Measurements from ENCODE around the gene HTT.
"Not testable (repeated sequence)": the region's sequence is repeated elsewhere in the genome, so short reads cannot be mapped to it uniquely, and the experiment has no call there.

HTT gene

DNA sequence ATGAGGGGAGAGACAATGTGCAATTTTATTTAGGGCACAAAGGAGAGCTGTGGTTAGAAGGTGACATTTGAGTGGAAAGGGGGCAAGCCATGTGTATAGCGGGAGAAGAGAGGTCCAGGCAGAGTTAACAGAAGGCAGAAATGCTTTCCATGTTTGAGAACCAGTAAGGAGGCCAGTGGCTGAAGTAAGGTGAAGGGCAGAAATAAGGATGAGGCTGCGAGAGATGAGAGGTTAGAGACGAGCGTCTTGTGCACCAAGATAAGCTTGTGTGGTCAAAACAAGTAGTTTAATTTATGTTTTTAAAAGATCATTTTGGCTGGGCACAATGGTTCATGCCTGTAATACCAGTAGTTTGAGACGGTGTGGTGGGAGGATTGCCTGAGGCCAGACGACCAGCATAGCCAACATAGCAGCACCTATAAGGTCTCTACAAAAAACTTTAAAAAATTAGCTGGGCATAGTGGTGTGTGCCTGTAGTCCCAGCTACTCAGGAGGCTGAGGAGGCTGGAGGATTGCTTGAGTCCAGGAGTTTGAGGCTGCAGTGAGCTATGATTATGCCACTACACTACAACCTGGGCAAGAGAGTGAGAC lies 8.5 kb downstream of the HTT start:
- DNase-seq (ENCODE audit: low read depth) = no peak

DNA sequence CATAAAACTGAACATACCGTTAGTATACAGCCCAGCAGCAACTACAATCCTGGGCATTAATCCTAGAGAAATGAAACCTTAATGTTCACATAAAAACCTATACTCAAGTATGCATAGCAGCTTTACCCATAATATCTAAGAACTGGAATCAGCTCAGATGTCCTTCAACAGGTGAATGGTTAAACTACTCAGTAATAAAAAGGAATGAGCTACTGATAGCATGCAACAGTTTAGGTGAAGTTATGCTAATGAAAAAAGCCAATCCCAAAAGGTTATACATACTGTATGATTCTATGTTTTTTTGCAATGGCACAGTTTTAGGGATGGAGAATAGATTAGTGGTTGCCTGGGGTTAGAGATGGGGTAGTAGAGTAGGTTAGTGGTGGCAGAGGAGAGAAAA lies 9.3 kb downstream of the HTT start:
- DNase-seq (ENCODE audit: low read depth) = no peak

DNA sequence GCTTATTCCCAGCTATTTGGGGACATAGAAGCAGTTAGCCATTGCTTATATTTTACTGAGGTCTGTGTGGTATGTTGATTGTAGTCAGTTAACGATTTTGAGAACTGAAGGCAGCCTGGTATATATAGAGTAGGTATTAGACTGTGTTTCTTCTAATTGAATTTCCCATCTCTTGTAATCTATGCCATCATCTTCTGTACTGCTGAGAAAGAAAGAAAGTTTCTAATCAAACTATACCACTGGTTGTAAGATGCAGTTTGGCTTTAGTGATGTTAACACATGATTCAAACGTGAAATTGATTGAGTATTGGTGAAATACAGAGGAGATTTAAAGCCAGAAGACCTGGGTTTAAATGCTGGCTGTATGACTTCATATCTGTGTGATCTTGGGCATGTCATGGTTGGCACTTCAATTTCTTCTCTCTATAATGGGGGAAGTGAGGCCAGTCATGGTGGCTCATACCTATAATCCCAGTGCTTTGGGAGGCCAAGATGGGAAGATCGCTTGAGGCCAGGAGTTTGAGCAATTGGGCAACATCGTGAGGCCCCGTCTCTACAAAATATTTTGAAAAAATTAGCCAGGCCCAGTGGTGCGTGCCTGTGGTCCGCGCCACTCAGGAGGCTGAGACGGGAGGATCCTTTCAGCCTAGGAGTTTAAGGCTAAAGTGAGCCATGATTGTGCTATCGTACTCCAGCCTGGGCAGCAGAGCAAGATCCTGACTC lies 11.6 kb downstream of the HTT start:
- no peak for DNase-seq (ENCODE audit: low read depth)

DNA sequence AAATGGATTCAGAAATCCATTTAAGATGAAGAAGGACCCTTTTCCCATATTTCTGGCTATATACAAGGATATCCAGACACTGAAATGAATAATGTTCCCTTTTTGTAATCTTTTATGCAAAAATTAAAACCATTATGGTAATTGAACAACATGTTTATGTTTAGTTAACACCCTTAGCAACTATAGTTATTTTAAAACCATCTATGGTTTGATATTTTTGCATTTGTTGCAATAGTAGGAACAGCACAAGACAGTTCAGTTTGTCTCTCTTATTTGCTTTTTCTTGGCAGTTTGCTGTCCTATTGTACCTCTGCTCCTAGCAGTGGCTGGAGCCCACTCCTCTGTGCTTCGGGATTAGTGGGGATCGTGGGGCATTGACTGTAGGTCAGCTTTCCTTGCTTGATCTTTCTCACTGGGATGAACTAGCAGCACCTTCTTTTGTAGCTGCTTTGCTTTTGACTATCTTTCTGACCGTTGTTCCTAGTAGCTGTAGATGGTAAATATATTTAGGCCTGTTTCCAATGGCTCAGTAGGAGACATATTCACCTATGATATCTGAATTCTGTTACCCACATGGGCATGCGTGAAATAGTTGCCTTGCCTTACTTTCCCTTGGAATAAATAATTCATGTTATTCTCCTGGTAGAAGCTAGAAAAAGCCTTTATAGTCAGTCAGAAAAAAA lies 12.8 kb downstream of the HTT start:
- no peak for DNase-seq (ENCODE audit: low read depth)

DNA sequence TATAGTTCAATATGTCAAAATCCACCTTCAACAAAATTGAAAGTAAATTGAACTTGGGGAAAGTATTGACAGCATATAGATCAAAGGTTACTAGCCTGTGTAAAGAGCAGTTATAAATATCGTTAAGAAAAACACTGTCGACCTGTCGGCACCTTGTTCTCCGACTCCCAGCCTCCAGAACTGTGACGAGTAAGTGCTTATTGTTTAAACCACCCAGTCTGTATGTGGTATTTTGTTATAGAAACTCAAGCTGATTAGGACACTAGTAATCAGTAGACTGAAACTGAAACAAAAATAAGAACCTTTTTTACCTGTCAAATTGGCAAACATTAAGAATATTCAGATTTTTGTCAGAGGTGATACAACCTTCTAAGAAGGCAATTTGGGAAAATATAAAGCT lies 17.0 kb downstream of the HTT start:
- no peak for DNase-seq (ENCODE audit: low read depth)

DNA sequence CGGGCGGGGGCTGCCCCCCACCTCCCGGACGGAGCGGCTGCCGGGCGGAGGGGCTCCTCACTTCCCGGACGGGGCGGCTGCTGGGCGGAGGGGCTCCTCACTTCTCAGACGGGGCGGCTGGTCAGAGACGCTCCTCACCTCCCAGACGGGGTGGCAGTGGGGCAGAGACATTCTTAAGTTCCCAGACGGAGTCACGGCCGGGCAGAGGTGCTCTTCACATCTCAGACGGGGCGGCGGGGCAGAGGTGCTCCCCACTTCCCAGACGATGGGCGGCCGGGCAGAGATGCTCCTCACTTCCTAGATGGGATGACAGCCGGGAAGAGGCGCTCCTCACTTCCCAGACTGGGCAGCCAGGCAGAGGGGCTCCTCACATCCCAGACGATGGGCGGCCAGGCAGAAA lies 20.2 kb downstream of the HTT start:
- not testable (repeated sequence) for DNase-seq (ENCODE audit: low read depth)

DNA sequence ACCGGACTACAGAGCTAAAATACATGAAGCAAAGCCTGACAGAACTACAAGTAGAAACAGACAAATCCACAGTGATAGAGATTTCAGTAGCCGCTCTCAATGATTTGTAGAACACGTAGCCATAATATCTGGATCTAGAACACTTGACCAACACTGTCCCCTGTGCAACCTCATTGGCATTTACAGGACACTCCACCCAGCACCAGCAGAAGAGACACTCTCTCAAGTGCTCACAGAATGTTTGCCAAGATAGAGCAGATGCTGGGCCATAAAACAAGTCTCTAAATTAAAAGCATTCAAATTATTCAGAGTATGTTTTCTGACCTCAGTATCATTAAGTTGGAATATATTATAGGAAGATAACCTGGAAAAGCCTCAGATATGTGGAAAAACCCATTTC lies 21.7 kb downstream of the HTT start:
- DNase-seq (ENCODE audit: low read depth) = no peak

DNA sequence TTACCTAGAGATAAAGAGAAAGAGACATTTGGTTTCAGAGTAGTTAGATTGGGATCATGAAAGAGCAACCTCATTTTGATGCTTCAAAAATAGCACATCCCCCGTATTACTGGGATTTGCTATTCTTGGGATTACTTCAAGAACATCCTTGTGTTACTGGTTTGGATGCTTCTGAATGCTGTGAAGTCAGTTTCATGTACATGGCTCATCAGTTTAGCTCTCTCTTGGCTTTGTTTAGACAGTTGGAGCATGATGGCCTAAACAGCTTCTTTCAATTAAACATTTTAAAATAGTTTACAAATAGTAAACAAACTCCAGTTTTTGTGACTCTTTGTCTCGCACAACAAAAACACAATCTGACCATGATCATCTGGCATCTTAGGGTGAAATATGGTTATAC lies 23.9 kb downstream of the HTT start:
- DNase-seq (ENCODE audit: low read depth) = no peak

DNA sequence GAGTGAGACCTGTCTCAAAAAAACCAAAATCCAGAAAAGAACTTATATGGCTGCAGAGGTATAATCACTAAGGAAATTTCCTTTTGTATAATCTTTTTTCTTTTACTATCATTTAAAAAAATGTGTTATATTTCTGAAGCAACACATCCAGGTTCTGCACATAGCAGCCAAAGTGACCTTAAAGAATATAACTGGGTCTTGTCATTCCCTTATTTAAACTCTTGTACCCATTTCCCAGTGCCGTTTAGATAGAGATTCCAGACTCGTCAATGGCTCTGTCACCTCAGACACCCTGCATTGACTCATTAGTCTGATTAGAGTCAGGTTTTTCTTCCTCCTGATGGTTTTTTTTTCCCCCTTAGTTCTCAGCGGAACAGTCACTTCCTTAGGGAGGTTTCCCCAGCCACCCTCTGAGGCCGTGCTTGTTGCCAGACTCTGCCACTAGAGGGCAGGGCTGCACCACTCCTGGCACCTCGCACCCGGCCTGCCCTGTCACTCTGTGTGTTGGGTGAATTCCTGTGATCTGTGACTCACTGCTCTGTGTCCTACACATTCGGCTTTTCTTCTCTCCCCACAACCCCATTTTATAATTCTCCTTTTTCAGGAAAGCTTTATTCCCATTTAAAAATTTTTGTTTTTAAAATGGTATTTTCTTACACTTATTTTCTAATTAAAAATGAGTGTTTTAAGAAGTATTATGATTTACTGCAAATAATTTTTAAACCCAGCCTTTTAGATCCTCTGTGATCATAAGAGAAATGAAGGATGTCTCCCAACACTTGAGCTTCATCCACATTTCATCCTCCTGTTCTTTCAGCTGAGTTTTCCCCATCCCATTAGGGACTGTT lies 32.1 kb downstream of the HTT start:
- peak; percentile 82 for DNase-seq (ENCODE audit: low read depth)

DNA sequence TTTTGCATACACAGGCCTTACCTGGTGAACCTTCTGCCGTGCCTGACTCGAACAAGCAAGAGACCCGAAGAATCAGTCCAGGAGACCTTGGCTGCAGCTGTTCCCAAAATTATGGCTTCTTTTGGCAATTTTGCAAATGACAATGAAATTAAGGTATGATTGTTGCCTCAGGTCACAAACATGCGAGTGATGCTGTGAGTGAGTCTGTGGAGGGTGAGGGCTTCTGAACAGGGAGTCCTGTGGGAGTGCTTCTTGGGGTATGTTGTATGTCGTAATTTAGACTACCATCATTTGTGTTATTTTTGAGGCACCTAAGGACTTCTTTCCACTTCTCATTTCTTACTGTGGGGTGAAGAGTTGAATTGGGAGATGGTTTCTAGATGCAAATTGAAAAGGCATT lies 32.8 kb downstream of the HTT start:
- no peak for DNase-seq (ENCODE audit: low read depth)

DNA sequence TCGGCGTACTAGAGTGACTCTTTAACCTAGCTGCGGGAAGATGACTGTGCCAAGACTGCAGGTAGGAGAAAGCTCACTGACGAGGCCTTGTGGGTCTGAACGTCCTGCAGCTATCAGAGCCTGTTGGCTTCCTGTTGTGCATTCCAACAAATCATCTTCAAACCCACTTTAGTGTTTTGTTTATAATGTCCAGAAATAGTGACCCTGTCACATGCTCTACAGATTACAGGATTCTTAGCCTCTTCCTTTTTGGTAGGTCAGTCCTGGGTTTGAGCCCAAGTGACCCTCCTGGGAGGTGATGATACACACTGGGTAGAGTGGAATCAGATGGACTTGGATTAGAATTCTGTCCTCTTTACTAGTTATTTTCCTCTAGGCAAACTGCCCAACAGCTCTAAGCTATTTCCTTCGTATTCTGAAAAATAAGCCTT lies 33.2 kb downstream of the HTT start:
- no peak for DNase-seq (ENCODE audit: low read depth)

DNA sequence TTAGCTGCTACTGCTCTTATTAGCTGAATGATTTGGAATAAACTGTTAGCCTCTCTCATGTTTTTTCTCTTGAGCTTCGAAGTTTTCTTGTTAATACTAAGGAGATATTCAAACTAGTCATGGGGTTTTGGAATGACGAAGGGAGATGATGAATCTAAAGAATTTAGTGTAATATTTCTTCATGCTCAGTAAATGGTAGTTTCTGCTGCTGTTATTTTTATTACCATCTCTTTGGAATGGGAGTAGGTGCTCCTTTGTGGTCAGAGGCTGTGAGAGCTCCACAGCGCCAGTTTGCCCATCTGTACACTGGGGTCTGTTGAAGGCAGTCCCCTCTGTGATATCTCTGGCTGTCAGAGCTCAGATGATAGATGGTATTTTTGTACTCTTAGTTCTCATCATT lies 33.7 kb downstream of the HTT start:
- DNase-seq (ENCODE audit: low read depth) = no peak

DNA sequence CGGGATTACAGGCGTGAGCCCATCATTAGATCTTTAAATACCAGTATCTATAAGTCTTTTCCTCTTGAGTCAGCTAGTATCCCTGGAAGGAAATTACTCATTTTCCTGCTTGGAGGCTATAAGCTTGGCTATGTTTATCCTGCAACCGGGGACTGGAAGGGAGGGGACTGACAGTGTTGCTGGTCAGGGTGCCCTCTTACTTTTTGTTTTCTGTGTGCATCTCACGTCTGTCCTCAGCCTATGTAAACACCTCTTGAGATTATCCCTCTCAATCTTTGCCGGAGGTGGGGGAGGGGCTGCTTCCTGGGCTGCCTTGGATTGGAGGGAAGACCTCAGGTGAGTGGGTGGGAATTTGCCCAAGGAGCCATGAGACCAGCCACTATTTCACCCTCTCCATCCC lies 37.0 kb downstream of the HTT start:
- no peak for DNase-seq (ENCODE audit: low read depth)

DNA sequence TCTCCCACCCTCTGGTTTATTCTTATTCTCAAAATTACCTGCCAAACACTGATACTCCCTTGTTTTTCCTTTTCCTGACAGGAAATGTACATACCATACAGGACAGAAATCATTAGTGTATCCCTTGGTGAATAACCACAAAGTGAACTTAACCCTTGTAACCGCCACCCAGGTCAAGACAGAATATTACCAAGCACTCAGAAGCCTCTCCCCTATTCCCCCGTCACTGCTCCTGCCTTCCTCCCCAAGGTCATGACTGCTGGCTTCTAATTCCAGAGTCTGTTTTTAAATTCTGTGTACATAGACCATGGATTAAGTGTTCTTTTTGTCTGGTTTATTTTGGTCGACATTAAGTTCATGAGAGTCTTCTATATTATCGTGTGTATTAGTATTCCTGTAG lies 37.7 kb downstream of the HTT start:
- DNase-seq (ENCODE audit: low read depth) = no peak

DNA sequence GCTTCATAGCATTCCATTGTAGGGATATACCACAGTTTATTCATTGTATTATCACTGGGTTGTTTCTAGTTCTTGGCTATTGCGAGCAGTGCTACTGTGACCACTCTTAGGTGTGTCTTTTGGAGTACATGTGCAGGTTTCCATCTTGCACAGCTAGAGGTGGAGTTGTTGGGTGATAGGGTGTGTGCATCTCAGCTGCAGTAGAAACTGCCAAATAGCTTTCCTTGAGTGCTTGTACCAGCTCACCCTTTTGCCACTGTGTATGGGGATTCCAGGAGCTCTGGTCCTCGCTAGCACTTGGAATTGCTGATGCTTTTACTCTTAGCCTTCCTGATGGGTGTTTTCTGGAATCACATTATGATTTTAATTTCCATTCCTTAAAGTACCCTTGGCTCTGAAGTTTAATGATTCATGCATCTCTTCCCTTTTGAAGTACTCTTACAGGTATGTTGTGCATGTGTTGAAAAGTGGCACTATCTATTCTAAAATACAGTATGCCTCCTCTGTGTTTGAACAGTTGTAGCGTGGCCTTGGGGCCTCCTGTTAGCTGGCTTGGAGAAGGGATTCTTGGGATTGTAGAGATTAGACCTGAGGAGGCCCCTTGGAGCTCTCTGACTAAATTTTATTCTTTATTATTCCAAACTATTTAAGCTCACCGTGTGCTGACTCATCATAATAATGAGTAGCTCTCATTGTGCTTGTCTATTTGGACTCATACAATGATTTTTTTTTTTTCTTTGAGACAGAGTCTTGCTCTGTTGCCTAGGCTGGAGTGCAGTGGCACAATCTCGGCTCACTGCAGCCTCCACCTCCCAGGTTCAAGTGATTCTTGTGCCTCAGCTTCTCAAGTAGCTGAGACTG lies 38.4 kb downstream of the HTT start:
- DNase-seq (ENCODE audit: low read depth) = no peak

DNA sequence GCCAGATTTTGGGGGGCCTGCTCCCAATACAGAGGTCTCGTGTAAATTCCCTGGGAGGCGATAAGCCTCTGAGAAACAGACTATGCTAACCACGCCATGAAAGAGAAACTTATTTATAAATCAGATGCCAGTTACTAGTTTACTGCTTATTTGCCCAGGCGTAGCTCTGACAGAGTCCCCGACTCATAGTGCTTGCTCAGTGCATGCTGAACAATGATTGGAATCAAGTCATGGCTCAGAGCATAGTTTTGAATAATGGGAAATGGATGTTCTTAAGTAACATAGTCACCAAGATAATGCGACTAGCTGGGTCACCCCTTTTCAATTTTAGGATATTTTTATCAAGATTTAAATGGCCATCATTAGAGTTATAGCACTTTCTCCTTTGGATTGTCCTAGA lies 39.9 kb downstream of the HTT start:
- no peak for DNase-seq (ENCODE audit: low read depth)

DNA sequence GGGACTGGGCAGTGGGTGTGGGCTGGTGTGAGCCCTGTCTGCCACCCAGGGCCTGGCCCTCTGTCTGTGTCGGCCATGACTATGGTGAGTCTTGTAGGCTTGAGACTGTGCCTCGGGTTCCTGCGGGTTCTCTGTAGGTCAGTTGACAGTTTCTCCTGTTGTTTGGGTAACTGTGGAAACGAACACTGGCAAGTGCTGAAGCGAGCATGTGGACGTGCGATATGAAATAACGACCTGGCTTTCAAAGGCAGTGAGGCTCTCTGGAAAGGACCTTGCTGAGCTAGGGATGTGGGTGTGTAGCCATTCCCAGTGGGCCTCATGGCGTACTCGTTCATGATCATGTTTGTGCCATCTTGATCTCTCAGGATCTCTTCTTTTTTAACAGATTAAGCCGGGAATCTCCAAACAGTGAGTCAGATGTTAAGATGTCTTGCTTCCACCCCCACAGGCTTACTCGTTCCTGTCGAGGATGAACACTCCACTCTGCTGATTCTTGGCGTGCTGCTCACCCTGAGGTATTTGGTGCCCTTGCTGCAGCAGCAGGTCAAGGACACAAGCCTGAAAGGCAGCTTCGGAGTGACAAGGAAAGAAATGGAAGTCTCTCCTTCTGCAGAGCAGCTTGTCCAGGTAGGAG lies 41.3 kb downstream of the HTT start:
- DNase-seq (ENCODE audit: low read depth) = no peak

DNA sequence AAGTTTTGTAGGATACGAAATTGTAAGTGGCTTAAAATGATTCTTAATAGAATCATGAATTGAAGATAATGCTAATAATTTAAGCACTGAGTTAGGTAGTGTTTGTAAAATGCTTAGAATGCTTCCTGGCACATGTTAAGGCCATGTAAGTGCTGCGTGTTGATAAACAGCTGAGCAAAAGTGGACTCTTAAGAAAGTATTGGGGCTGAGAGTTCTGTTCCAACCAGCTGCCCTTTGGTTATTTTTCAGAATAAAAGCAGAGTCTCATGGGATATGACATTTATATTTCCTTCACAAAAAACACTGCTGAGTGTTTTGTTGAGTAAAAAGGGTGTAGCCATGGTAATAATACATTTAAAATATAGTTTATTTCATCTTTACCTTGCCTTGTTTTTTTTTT lies 42.5 kb downstream of the HTT start:
- no peak for DNase-seq (ENCODE audit: low read depth)

DNA sequence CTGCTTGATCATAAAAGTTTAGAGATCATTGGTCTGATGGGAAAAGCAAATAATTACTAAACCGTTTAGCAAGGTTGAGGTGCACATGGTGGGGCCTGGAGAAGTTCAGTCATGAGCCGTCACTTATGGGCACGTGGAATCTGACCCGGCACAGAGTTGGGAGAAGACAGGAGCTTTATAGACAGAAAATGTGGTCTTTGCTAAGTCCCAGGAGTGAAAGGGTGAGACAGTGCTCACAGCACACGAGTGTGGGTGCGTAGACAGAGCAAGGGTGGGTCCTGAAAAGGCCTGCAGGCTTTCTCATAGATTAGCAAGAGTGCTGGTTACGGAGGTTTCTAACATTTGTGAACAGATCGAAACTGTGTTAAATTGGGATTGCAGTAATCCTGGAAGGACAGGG lies 43.8 kb downstream of the HTT start:
- no peak for DNase-seq (ENCODE audit: low read depth)

DNA sequence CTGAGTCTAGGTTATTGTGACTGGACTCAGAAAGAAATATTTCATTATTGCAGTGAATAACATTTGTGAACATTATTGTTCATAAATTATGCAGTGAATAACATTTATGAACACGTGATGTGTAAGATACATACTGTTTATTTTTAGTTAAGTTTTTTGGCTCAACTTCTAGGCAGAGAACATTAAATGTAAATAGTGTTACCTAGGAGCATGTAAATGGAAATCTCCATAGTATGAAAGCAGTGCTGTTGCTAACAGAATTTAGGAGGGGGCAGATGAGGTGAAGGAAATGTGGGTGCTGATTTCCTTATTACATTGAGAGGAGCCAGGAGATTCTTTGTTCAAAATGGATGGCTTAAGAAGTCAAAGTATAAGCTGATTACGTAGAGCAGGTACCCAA lies 45.0 kb downstream of the HTT start:
- no peak for DNase-seq (ENCODE audit: low read depth)

DNA sequence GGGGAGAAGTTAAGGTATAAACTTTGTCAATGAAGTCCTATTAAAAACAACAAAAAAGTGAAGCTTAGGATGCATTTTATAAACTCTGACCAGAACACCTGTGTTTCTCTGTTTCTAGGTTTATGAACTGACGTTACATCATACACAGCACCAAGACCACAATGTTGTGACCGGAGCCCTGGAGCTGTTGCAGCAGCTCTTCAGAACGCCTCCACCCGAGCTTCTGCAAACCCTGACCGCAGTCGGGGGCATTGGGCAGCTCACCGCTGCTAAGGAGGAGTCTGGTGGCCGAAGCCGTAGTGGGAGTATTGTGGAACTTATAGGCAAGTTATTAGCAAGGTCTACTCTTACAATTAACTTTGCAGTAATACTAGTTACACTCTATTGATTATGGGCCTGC lies 46.6 kb downstream of the HTT start:
- DNase-seq (ENCODE audit: low read depth) = no peak
